Measurements from ENCODE around the gene TBC1D14.

The TBC1D14 gene

DNA sequence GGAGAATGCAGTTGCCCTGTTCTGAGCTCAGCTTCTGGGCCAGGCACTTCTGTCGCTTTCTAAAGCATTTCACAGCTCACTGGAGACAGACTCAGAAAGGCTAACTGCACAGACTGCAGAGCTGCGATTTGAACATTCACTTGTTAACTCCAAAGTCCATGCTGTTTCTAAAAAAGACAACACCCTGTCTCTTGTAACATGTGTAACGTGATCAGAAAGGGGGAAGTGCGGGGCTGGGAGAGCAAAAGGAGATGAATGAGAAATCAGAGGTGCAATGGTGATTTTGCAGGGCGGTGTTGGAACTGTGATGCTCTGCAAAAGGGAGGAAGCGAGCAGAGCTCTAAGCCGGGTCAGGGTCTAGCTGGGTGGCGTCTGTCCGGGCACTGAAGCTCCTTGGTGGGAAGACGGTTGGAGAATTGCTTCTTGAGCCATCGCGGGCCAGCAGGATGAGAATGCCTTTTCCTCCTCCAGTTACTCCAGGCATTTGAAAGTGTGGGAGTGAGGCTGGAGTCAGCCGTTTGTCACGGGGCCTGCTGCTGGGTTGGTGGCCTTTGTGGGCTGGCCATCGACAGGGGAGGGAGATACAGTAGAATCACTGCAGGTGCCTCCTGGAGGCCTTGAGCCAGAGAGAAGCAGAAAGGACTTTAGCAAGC is 20.3 kb downstream of the TBC1D14 start:
- DNase-seq (ENCODE audit: low spot score) = no peak

- no peak for DNase-seq (ENCODE audit: low spot score)
Measured at GRCh38 chr4:6932475-6932874, 22.8 kb downstream of the TBC1D14 start.

- no peak for DNase-seq (ENCODE audit: low spot score)
Measured at GRCh38 chr4:6932918-6933317, 23.3 kb downstream of the TBC1D14 start.

GRCh38 chr4:6933691-6934430 is 24.2 kb downstream of the TBC1D14 start:
- DNase-seq (ENCODE audit: low spot score) = no peak

GRCh38 chr4:6935965-6936364 is 26.3 kb downstream of the TBC1D14 start:
- DNase-seq (ENCODE audit: low spot score) = no peak

- no peak for DNase-seq (ENCODE audit: low spot score)
Measured at GRCh38 chr4:6937201-6937600, 27.6 kb downstream of the TBC1D14 start.

- DNase-seq (ENCODE audit: low spot score) = no peak
Measured at GRCh38 chr4:6937754-6938153, 28.1 kb downstream of the TBC1D14 start.

GRCh38 chr4:6938237-6938636 is 28.6 kb downstream of the TBC1D14 start:
- no peak for DNase-seq (ENCODE audit: low spot score)

DNA sequence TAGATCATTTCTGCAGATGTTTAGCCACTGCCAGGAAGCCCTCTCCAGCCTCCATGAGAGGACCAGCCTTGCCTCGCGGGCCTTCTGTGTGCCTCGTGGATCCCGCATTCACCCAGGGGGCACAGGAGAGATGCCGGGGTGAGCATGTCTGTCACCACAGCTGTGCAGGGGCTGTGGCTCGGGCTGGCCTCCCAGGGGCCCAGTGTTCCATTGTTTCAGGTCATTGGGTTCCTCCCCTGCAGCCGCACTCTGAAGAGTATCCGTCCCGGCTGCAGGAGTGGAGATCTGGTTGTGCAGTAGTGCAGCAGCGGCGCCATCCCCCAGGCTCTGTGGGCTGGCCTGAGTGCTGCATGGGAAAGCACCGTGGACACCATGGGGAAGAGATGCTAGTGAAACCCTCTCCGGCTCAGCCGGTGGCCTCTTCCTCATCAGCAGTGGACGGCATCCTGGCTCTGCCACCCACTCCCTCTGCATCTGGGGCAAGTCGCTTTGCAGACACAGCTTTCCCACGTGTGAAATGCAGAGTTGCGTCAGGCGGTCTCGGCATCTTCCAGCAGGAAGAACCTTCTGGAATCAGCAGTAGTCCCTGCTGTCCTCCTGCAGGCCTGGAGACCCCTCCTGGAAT is 29.1 kb downstream of the TBC1D14 start:
- no peak for DNase-seq (ENCODE audit: low spot score)

DNA sequence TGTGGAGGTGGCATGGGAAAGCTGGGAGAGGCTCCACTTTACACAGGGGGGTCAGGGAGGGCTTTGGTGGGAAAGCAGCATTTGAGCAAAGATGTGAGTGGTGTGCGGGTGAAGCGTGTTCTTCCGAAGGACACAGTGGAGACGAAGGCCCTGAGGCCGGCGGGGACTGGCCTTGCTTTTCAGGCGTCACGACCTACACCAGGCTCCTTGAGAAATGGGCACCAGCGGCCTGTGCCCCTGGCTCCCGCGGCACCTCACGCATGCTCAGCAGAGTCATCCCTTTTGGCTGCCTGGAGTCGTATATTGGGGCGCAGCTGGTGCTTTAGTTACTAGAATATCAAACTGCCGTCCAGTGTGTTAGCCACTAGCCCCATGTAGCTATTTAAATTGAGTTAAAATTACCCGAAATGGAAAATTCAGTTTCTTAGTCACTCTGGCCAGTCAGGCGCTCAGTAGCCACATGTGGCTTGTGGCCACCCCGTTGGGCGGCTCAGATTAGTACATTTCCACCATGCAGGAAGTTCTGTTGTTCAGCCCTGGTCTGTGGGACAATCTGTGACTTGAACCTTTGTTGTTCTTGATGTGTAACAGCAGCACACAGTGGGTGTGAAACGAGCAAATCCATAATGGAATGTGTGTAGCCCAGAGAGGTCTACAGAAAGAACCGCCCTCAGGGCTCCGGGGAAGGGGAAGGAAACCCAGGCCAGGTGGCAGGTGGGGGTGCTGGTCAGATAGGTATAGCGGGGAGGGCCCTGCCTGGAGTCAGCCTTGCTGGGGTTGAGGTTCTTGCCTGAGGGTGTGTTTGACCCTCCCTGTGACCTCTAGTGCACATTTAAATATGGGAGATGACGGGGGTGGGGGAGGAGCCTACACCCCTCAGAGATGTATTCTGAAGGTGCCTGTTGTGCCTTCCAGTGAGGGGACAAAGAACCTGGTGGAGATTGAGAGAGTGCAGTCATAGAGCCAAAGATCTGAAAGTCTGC is 30.4 kb downstream of the TBC1D14 start:
- DNase-seq (ENCODE audit: low spot score) = no peak

DNA sequence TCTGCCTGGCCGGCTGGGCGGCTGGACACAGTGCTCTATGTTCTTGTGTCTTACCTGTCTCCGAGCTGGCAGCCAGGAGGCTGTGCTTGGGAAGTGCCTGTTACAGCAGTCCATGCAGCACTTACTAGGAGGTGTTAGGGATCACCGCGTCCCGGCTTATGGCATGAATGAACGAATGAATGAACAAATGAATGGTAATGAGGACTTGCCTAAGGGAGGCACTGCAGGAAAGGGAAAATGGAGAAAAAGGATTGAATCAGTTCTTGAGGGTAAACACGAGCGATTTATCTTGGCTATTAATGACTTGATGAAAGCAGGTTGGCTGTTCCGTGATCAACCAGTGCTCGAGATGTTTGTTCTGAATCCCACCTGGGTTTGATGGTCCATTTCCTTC is 31.1 kb downstream of the TBC1D14 start:
- DNase-seq (ENCODE audit: low spot score) = no peak

GRCh38 chr4:6941796-6942195 is 32.2 kb downstream of the TBC1D14 start:
- no peak for DNase-seq (ENCODE audit: low spot score)

GRCh38 chr4:6942238-6942800 is 32.7 kb downstream of the TBC1D14 start:
- no peak for DNase-seq (ENCODE audit: low spot score)

GRCh38 chr4:6943012-6943884 is 33.6 kb downstream of the TBC1D14 start:
- DNase-seq (ENCODE audit: low spot score) = no peak

DNA sequence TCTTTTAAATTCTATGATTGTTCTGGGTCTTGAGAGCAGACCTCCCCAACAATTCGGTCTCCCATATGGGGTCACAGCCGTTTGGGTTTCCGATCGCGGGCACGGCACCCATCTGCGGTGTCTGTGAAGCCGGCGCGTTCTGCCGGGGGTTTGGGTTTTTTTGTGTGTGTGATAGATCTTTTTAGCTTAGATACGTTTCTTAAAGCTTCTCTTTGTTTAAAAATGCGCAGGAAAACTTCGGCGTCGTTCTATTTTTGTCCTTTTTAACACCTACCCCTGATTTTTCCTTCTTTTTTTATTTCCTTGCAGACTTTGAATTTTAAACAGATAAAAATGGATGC is 34.2 kb downstream of the TBC1D14 start:
- no peak for DNase-seq (ENCODE audit: low spot score)

DNA sequence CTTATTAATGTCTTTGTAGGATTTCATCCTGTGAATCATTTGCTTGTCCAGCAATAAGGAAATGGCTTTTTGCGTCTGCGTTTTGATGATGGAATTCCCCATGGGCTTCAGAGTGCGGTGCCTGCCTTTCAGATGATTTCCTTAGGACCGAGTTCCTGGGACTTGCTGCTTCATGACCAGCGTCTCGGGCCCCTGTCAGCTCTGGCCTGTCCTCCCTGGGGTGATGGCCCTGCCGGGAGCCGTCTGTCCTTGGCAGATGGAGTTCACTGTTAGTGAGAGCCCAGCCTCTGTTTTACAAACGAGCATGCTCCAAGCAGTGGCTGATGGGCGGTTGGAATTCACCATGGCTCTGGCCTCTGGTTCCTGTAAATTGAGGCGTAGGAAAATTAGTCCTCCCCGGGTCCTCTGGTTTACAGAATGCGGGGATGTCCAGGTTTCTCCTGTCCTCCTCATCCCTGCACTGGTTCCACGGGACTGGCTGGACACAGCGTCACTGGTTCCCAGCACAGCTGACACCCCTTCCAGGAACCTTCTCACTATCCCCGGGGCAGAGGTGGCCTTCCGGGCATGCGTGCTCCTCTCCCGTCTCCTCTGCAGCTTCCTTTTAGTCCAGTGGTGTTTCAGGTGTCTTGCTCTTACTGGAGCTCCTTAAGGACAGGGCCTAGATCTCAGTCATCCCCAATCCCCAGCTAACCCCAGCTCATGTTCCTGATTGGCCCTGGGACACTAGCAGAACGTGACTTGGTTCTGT is 34.9 kb downstream of the TBC1D14 start:
- DNase-seq (ENCODE audit: low spot score) = no peak

GRCh38 chr4:6945052-6945409 is 35.4 kb downstream of the TBC1D14 start:
- DNase-seq (ENCODE audit: low spot score) = no peak

GRCh38 chr4:6946497-6946896 is 36.9 kb downstream of the TBC1D14 start:
- DNase-seq (ENCODE audit: low spot score) = no peak

GRCh38 chr4:6948134-6948460 is 38.5 kb downstream of the TBC1D14 start:
- no peak for DNase-seq (ENCODE audit: low spot score)

GRCh38 chr4:6951880-6952381 is 42.3 kb downstream of the TBC1D14 start:
- no peak for DNase-seq (ENCODE audit: low spot score)

Measured in putamen (tissue), 1 donor.